Measurements from ENCODE around the gene ARHGAP44.

- TF ChIP-seq EZH2 (IDR thresholded peaks at IDR 0.05; ENCODE audit: low read length), result no peak
- TF ChIP-seq, protein P1, sequence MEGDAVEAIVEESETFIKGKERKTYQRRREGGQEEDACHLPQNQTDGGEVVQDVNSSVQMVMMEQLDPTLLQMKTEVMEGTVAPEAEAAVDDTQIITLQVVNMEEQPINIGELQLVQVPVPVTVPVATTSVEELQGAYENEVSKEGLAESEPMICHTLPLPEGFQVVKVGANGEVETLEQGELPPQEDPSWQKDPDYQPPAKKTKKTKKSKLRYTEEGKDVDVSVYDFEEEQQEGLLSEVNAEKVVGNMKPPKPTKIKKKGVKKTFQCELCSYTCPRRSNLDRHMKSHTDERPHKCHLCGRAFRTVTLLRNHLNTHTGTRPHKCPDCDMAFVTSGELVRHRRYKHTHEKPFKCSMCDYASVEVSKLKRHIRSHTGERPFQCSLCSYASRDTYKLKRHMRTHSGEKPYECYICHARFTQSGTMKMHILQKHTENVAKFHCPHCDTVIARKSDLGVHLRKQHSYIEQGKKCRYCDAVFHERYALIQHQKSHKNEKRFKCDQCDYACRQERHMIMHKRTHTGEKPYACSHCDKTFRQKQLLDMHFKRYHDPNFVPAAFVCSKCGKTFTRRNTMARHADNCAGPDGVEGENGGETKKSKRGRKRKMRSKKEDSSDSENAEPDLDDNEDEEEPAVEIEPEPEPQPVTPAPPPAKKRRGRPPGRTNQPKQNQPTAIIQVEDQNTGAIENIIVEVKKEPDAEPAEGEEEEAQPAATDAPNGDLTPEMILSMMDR (optimal IDR thresholded peaks at IDR 0.05 in 1 of 3, IDR thresholded peaks at IDR 0.05 in 1 of 3, conservative IDR thresholded peaks at IDR 0.05 in 1 of 3; ENCODE audit: extremely low read depth in 1 of 3, insufficient read depth in 2 of 3, low read length in 3 of 3), result no peak
Observed at GRCh38 chr17:13016881-13017654, 227.8 kb downstream of the ARHGAP44 start.
